Stimulated activated CD8-positive, alpha-beta memory T cell treated with anti-CD3 and anti-CD28 coated beads, Interleukin-4, amount 100 ng/mL, for 48 hours (primary cell): Measurements from ENCODE around the gene TUBA1B.
"Not testable (repeated sequence)": the region's sequence is repeated elsewhere in the genome, so short reads cannot be mapped to it uniquely, and the experiment has no call there.

ENCODE experiments used
- DNase-seq: peaks from one replicate; pipeline ENCODE4 v3.0.0-alpha.2; 2020

TUBA1B gene

DNA sequence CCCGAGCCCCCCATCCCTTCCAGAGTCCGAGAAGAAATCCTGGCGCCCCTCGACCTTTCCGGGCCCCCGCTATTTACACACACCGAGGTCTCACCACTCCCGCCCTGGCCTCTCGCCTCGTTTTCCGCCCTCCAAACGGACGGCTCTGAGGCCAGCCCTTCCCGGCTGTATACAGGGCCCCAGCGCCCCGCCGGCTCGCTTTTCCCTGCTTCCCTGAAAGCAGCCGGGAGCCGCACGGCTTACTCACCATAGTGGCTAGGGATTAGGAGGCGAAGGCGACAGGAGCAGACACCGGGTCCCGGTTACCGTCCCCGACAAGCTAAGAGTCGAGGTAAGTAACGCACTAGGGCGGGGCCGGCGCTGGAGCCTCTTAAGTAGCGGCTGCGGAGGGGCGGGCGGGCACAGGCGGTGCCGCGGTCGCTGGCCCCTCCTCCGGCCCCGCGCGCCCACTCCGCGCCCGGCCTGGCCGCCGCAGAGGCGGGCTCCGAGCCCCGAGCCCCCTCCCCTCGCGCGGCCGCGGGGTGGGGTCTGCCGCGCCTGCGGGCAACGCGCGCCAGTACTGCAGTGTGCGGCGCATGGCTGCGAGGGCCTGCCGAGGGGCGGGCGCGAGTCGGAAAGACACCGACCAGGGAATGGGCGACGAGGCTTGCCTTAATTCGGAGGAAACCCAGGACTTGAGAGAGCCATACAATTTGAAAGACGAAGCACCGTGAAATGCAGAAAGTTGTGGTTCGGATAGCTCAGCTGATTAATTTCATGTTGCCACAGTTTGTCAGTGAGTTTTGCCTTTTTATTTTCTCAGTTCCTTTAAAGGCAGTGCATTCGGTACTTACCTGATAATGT, at the start of gene TUBA1B:
TUBA1B (minus strand) TSS at position 345 of the 843 bp plus-strand sequence; CDS start at position 250, 95 bp downstream.
- DNase-seq, result peak; percentile 95

DNA sequence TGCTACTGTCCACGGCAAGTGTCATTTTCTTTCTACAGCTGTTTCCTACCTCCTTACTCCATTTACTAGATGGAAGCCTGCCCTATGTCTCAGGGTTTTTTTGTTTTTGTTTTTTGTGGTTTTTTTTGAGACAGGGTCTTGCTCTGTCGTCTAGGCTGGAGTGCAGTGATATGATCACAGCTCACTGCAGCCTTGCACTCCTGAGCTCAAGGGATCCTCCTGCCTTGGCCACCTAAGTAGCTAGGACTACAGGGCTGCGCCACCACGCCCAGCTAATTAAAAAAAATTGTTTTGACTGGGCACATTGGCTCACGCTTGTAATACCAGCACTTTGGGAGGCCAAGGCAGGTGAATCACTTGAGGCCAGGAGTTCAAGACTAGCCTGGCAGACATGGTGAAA, 43.0 kb upstream of the TUBA1B start:
- DNase-seq, result no peak

DNA sequence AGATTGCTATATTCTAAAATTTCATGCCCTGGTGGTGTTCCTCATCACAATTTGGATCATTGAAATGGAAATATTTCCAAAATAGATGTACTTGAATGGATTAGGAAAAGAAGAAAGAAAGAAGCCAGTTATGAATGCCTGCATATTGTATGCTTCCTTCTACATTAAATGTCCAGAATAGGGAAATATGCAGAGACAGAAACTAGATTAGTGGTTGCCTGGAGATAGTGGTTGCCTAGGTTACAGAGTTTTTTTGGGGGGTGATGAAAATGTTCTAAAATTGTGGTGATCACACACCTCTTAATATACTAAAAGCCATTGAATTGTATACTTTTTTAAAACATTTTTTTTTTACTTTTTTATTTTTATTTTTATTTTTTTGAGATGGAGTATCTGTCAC, 39.7 kb upstream of the TUBA1B start:
- DNase-seq, result no peak

DNA sequence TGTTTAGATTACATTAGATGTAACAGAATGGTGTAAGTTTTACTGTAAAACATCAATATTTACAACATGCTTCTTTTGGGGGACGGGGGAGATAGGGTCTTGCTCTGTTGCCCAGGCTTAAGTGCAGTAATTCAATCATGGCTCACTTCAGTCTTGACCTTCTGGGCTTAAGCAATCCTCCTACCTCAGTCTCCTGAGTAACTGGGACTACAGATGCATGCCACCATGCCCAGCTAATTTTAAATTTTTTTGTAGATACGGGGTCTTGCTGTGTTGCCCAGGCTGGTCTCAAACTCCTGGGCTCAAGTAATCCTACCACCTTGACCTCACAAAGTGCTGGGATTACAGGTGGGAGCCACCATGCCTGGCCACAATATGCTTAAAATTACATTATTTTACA, 33.9 kb upstream of the TUBA1B start:
- DNase-seq, result no peak

DNA sequence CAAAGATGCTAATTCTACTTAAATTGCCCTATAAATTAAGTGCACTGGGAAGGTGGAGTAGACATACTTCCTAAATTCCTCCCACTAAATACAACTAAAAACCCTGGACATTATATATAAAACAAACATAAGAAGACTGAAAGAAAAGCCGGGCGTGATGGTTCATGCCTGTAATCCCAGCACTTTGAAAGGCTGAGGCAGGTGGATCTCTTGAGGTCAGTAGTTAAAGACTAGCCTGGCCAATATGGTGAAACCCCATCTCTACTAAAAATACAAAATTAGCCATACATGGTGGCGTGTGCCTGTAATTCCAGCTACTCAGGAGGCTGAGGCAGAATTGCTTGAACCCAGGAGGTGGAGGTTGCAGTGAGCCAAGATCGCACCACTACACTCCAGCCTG, 30.7 kb upstream of the TUBA1B start:
- not testable (repeated sequence) for DNase-seq

DNA sequence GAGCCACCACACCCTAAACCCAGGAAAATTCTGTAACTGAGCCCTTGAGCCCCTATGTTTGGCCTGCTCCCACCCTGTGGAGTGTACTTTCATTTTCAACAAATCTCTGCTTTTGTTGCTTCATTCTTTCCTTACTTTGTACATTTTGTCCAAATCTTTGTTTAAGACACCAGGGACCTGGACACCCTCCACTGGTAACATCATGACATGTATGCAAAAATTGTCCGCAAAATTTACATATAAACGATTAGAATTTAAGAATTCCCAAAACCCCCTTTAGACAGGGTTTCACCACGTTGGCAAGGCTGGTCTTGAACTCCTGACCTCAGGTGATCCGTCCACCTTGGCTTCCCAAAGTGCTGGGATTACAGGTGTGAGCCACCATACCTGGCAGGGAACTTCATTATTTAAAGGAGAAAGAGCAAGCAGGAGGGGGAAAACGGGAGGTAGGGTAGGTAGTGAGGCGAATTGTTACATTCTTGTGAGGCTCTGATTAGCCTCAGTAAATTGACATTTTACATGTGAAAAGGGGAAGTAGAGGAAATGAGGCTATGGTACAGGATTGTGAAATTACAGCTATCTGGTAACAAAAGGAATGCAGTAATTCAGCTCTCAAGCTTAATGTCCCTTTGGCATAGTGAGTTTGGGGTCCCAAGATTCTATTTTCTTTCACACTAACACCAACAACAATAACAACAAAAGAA, 30.0 kb upstream of the TUBA1B start:
- DNase-seq, result no peak

DNA sequence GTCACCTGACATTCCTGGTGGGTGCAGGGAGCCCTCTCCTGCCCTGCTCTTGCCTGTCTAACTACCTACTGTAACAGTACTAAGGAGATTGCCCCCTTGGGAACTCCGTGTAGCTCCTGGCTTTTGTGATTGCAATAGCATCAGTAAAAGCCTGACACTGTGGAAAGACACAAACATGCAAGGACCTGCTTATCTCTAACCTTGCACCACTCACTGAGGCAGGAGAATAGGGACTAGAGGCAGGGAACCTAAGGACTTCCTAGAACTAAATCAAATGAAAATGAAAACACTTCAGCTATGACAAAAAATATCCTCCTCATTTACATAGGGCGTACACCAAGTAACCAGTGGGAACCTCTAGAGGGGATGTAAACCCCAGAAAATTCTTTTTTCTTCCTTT, 29.2 kb upstream of the TUBA1B start:
- no peak for DNase-seq

DNA sequence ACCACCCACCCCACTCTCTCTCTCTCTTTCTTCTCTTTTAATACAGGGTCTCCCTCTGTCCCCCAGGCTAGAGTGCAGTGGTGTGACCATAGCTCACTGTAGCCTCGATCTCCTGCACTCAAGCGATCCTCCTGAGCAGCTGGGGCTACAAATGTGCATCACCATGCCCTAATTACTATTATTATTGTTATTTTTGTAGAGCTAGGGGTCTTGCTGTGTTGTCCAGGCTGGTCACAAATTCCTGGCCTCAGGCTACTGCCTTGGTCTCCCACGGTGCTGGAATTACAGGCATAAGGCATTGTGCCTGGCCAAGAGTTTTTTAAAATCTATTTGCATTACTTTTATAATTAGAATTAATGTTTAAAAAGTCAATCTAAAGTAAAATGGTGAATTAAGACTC, 23.0 kb upstream of the TUBA1B start:
- DNase-seq, result no peak

DNA sequence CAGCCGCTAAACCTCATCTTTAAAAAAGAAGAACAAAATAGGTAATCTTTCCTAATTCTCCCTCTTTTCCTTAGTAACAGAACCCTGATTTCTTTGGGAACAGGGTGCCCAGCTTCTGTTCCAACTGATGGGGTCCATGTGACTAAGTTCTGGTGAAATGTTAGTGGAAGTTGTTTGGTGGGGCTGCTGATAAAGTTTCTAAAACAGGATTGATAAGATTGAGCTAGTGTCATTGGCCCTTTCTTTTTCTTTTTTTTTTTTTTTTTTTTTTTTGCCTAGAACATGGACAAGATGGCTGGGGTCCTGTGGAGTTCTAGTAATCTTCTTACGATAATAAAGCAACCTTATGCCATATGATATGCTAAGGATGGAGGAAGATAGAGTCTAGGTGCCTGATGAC, 16.2 kb upstream of the TUBA1B start:
- no peak for DNase-seq

DNA sequence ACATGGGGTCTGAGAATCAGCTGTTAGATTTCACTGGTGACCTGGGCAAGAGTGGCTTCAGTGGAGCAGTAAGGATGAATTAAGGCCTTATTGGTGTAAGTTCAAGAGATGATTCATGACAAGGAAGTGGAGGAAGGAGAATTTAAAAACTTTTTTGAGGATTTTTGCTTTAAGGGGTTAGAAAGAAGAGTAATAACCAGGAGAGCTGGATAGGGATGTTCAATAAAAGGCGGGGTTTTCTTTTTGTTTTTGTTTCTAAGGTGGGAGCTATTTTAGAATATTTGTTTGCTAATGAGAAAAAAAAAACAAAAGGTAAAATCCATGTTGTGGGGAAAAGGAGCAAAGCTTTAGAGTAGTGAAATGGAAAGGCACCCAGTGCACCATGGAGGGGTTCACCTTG, 15.2 kb upstream of the TUBA1B start:
- no peak for DNase-seq

DNA sequence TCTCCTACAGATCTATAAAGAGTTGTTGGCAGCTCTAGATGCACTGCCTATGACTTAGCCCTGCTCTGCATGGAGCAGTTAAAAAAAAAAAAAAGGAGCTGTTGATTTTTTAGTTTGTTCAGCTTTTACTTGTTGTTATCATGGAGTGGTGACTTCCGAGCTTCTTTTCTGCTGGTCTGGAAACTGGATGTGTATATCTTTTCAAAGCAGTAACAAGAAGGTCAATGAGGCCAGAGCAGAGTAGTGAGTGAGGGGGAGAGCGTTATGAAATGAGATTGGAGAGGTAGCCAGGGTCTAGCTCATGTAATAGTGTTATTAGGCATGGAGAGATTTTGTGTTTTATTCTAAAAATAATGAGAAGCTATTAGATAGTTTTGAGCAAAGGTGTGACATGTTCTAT, 13.2 kb upstream of the TUBA1B start:
- DNase-seq, result no peak

DNA sequence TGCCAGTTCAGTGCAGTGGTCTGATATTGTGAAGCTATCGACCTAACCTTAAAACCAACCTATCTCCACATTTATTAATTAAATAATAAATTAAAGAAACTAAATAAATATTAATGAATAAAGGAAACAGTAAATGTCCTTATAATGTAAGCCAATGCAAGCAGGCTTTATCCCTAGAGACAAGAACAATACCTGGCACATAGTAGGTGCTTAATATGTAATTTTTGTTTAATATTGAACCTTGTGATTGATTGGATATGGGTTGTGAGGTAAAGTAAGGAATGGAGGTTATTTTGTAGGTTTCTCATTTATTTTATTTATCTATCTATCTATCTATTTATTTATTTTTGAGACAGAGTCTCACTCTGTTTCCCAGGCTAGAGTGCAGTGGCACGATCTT, 7.8 kb upstream of the TUBA1B start:
- DNase-seq, result no peak

DNA sequence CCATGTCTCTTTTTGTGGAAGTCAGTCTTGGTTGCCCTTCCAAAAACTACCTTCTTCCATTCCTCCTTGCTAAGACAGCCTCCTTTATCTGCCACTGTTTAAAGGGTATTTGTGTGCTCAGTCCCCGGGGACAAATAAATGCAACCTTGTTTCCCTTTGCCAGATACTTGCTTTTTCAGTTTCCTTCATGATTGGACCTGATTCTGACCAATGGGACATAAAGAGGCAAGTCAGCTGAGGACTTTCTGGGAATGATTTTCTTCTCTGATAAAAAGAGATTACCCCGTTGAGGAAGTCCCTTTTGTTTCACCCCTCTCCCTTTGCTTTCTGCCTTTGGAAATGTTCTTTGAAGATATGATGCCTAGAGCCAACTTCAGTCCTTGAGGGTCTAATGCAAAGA, 7.4 kb upstream of the TUBA1B start:
- no peak for DNase-seq

DNA sequence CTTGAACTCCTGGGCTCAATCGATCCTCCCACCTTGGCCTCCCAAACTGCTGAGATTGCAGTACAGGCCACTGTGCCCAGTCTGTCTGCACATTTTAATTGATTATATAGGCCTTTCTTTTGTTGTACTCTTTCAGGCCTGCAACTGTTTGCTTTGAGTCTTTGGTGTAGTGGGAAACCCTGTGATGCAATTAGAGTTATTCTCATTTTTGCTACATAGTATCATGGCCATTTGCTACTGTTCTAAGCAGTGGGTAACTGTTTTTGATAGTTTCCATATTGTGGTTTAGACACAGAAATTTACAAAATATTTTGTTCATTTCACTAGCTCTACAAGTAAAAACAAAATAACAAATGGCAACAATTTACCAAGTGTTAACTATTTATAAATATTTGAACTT, 6.3 kb upstream of the TUBA1B start:
- DNase-seq, result no peak

DNA sequence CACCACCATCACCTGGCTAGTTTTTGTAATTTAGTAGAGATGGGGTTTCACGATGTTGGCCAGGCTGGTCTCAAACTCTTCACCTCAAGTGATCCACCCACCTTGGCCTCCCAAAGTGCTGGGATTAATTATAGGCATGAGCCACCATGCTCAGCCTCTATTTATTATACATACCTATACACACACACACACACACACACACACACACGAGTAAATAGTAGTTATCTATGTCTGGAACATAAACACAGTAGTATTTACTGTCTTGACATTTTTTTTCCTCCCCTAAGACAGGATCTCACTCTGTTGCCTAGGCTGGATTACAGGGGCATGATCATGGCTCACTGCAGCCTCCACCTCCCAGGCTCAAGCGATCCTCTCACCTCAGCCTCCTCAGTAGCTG, 5.8 kb upstream of the TUBA1B start:
- DNase-seq, result not testable (repeated sequence)

DNA sequence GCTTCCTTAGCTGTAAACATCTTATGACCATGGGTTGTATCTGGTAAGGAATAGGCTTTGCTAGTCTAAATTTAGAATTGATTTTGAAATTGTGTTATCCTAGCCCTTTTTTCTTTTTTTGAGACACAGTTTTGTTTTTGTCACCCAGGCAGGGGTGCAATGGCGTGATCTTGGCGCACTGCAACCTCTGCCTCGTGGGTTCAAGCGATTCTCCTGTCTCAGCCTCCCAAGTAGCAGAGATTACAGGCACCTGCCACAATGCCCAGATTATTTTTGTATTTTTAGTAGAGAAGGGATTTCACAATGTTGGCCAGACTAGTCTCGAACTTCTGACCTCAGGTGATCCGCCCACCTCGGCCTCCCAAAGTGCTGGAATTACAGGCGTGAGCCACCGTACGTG, 2.4 kb upstream of the TUBA1B start:
- no peak for DNase-seq

DNA sequence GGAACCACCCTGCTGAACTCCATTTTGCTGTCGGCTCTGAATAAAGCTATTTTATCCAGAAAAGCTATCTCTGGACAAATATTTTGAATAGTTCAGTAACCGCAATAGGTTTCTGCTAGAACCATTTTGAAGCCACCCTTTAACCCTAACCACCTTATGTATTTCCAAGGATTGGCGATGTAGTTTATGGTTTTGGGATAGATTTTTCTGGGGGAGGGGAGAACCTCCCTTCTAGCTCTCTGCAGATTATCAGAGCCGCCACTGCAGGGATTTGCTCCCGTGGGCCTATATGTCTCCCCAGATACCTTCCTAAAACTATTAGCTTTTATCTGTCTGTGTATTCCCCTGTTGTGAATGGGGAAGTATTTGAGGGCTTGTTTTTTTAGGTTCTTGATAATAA, 1.8 kb upstream of the TUBA1B start:
- no peak for DNase-seq

DNA sequence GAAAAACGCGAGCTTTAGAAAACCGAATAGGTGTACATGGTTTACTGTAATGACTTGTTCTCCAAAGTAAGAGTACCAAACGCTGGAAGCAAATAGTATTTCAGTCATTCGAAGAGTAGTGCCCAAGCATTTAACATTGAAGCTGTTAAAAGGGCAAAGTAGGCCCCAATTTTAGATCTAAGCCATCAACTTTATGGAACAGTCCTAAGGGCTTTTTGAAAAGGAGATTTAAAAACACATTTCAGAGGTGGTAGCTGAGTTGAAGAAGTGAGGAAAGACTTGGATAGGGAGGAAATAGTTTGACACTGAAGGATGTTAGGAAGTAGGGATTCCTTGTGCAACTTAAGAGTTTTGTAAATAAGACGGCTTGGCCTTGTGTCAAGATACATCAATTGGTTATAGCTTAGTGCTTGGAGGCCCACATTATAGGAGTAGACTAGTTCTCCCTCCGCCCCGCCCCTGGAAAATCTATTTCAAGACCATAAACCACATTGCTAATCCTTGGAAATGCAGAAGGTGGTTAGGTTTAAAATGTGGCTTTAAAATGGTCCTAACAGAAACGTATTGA, 783 bp upstream of the TUBA1B start:
- DNase-seq, result no peak

DNA sequence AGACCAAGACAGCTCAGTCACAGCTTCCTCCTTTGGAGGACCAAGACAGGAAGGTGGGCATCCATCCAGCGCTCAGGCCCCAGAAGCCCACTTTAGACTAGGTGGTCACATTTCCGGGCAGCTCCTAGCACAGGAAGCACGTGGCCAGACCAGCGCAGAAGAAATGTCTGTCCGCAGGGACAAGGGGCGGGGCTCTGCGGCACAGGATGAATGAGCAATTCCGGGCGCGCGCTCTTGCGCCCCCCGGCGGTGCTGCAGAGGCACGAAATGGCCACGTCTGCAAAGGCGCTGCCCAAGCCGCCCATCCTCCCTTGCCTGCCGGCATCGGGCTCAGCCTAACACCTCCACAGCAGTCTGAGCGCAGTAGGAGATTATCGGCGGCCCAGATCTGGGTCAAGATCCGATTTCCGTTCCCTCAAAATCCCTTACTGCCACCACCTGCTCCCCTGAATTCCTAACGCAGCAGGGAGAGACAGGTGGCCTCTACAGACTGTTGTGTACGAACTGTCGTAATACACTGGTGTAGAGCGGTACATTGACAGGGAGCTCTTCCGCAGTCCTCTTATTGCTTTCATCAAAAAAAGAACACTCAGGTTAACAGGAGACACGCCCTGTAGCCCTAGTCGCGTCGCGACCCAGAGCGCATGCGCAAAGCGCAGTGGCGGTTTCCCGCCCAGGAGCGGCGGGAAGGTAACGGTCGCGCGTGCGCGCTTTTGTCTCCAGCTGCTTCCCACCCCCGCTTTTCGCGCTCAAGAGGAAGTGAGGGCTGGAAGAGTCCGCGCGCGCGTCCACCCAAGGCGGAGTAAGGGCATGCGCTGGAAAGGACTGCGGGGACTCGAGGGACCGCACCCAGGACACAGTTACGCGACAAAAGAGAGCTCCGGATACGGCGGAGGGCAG, 794 bp downstream of the TUBA1B start:
- DNase-seq, result peak; percentile 94

DNA sequence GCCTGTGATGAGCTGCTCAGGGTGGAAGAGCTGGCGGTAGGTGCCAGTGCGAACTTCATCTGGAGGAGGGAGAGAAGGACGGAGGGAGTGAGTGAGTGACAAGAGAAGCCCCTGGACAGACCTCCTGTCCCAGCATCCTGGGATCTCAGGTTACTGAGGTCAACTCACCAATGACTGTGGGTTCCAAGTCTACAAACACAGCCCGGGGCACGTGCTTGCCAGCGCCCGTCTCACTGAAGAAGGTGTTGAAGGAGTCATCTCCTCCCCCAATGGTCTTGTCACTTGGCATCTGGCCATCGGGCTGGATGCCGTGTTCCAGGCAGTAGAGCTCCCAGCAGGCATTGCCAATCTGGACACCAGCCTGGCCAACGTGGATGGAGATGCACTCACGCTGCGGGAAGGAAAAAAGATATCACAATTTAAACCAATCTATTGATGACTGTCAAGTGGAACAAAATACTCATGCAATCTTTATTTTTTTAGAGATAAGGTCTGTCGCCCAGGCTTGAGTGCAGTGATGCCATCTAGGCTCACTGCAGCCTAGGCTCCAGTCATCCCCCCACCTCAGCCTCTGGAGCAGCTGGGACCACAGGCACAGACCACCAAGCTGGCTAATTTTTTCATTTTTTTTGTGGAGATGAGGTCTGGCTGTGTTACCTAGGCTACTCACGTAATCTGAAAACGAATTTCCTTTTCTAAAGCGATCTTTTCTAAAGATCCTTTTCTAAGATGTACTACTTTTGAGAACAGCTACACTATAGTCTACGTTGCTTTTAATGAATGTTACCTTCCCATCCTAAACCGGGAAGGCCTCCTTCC, 1.7 kb downstream of the TUBA1B start:
- no peak for DNase-seq

DNA sequence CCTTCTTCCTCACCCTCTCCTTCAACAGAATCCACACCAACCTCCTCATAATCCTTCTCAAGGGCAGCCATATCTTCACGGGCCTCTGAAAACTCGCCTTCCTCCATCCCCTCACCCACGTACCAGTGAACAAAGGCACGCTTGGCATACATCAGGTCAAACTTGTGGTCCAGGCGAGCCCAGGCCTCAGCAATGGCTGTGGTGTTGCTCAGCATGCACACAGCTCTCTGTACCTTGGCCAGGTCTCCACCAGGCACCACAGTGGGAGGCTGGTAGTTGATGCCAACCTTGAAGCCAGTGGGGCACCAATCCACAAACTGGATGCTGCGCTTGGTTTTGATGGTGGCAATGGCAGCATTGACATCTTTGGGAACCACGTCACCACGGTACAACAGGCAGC, 3.2 kb downstream of the TUBA1B start:
- DNase-seq, result not testable (repeated sequence)
